GM12878 (cell line): ENCODE measurements around the gene PEX6.

Experiments
- CHD4 ChIP-seq: fragments of 200-600 bp; sonication (generic); IDR thresholded peaks from 2 replicates; pipeline ENCODE4 v1.6.1; 2016; ENCODE audit warnings: mild to moderate bottlenecking
- GABPA ChIP-seq: IDR thresholded peaks from 2 replicates; pipeline ENCODE4 v1.6.1; 2014; ENCODE audit warnings: antibody characterized with exemption, low read depth, mild to moderate bottlenecking, inconsistent platforms
- MXI1 ChIP-seq: fragments of 150-350 bp; IDR thresholded peaks from 2 replicates; pipeline ENCODE4 v1.6.1; 2011; ENCODE audit warnings: low read depth, mild to moderate bottlenecking, inconsistent platforms, low read length, improper control_type of control experiment
- MYC ChIP-seq: IDR thresholded peaks from 2 replicates; pipeline ENCODE4 v1.6.1; 2011; ENCODE audit warnings: mild to moderate bottlenecking, low read length, moderate library complexity, inconsistent platforms; ENCODE audit not compliant: insufficient read depth, insufficient replicate concordance, insufficient read length, severe bottlenecking
- POLR2A ChIP-seq: IDR thresholded peaks from 2 replicates; pipeline ENCODE4 v1.6.1; 2011; ENCODE audit warnings: low read depth, mild to moderate bottlenecking, low read length
- POLR2AphosphoS5 ChIP-seq: IDR thresholded peaks from 2 replicates; pipeline ENCODE4 v1.6.1; 2011; ENCODE audit warnings: mild to moderate bottlenecking, low read length, inconsistent platforms
- RELA ChIP-seq: fragments of 450-650 bp; IDR thresholded peaks from 2 replicates; pipeline ENCODE4 v1.8.0; 2014; ENCODE audit warnings: borderline replicate concordance; ENCODE audit not compliant: partially characterized antibody
- STAT3 ChIP-seq: IDR thresholded peaks from 2 replicates; pipeline ENCODE4 v1.6.1; 2011; ENCODE audit warnings: low read depth, low read length, improper control_type of control experiment
- TBL1XR1 ChIP-seq: IDR thresholded peaks from 2 replicates; pipeline ENCODE4 v1.6.1; 2012; ENCODE audit warnings: low read depth, low read length, improper control_type of control experiment
- TF ChIP-seq, protein P1 (sequence below): fragments of 450-650 bp; IDR thresholded peaks from 2 replicates; pipeline ENCODE4 v1.6.1; 2016; ENCODE audit warnings: mild to moderate bottlenecking, moderate library complexity, borderline replicate concordance
- TF ChIP-seq, protein P2 (sequence below): IDR thresholded peaks from 2 replicates; pipeline ENCODE4 v1.6.1; 2012; ENCODE audit warnings: low read depth, low read length, improper control_type of control experiment
- TF ChIP-seq, protein P3 (sequence below), 3 experiments: IDR thresholded peaks in 2 of 3; conservative IDR thresholded peaks in 1 of 3; 2 replicates each; pipeline ENCODE4 v1.5.1; 2011; ENCODE audit warnings: low read depth in 3 of 3, low read length in 3 of 3, mild to moderate bottlenecking in 3 of 3, control low read depth in 2 of 3, moderate library complexity in 2 of 3, inconsistent platforms in 1 of 3, mixed read lengths in 1 of 3; ENCODE audit not compliant: control insufficient read depth in 2 of 3, insufficient read depth in 1 of 3; ENCODE audit errors: extremely low read depth in 1 of 3
- TF ChIP-seq, protein P4 (sequence below): IDR thresholded peaks from 2 replicates; pipeline ENCODE4 v1.6.1; 2012; ENCODE audit warnings: low read depth, low read length, improper control_type of control experiment

DNA sequence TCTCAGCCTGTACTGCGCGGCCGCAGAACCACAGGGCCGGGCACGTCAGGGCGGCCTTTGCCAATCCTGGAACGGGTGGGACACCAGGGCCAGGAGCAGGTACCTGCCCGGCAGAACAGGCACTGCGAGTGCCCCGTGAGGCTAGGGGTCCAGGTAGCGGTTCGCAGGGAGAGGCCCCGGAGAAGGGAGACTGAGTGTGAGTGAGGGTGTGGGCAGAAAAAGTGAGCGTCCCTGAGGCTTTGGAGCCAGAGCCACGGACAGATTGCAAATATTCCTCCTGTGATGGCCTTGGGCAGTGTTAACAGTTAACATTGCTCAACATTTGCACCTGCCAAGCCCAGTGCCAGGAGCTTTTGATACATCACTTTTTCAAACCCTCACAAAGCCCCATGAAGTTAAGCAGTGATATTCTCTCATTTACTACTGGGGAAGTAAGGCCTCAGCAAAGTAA lies 17.9 kb downstream of the PEX6 start:
- TF ChIP-seq TBL1XR1 = no peak
- no peak for TF ChIP-seq RELA
- TF ChIP-seq MXI1 = no peak
- TF ChIP-seq, protein P1, sequence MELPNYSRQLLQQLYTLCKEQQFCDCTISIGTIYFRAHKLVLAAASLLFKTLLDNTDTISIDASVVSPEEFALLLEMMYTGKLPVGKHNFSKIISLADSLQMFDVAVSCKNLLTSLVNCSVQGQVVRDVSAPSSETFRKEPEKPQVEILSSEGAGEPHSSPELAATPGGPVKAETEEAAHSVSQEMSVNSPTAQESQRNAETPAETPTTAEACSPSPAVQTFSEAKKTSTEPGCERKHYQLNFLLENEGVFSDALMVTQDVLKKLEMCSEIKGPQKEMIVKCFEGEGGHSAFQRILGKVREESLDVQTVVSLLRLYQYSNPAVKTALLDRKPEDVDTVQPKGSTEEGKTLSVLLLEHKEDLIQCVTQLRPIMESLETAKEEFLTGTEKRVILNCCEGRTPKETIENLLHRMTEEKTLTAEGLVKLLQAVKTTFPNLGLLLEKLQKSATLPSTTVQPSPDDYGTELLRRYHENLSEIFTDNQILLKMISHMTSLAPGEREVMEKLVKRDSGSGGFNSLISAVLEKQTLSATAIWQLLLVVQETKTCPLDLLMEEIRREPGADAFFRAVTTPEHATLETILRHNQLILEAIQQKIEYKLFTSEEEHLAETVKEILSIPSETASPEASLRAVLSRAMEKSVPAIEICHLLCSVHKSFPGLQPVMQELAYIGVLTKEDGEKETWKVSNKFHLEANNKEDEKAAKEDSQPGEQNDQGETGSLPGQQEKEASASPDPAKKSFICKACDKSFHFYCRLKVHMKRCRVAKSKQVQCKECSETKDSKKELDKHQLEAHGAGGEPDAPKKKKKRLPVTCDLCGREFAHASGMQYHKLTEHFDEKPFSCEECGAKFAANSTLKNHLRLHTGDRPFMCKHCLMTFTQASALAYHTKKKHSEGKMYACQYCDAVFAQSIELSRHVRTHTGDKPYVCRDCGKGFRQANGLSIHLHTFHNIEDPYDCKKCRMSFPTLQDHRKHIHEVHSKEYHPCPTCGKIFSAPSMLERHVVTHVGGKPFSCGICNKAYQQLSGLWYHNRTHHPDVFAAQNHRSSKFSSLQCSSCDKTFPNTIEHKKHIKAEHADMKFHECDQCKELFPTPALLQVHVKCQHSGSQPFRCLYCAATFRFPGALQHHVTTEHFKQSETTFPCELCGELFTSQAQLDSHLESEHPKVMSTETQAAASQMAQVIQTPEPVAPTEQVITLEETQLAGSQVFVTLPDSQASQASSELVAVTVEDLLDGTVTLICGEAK = no peak
- TF ChIP-seq MYC = no peak
- no peak for TF ChIP-seq STAT3
- no peak for TF ChIP-seq GABPA
- no peak for TF ChIP-seq POLR2A
- TF ChIP-seq, protein P2, sequence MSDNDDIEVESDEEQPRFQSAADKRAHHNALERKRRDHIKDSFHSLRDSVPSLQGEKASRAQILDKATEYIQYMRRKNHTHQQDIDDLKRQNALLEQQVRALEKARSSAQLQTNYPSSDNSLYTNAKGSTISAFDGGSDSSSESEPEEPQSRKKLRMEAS = no peak
- no peak for TF ChIP-seq POLR2AphosphoS5
- TF ChIP-seq, protein P3, sequence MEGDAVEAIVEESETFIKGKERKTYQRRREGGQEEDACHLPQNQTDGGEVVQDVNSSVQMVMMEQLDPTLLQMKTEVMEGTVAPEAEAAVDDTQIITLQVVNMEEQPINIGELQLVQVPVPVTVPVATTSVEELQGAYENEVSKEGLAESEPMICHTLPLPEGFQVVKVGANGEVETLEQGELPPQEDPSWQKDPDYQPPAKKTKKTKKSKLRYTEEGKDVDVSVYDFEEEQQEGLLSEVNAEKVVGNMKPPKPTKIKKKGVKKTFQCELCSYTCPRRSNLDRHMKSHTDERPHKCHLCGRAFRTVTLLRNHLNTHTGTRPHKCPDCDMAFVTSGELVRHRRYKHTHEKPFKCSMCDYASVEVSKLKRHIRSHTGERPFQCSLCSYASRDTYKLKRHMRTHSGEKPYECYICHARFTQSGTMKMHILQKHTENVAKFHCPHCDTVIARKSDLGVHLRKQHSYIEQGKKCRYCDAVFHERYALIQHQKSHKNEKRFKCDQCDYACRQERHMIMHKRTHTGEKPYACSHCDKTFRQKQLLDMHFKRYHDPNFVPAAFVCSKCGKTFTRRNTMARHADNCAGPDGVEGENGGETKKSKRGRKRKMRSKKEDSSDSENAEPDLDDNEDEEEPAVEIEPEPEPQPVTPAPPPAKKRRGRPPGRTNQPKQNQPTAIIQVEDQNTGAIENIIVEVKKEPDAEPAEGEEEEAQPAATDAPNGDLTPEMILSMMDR (IDR thresholded peaks at IDR 0.05 in 2 of 3, conservative IDR thresholded peaks at IDR 0.05 in 1 of 3; ENCODE audit: control insufficient read depth in 2 of 3, extremely low read depth in 1 of 3, insufficient read depth in 1 of 3, low read depth in 3 of 3, low read length in 3 of 3) = no peak
- TF ChIP-seq, protein P4, sequence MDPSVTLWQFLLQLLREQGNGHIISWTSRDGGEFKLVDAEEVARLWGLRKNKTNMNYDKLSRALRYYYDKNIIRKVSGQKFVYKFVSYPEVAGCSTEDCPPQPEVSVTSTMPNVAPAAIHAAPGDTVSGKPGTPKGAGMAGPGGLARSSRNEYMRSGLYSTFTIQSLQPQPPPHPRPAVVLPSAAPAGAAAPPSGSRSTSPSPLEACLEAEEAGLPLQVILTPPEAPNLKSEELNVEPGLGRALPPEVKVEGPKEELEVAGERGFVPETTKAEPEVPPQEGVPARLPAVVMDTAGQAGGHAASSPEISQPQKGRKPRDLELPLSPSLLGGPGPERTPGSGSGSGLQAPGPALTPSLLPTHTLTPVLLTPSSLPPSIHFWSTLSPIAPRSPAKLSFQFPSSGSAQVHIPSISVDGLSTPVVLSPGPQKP = no peak
- no peak for TF ChIP-seq CHD4
